HK-2 (cell line): Measurements from ENCODE around the gene RAD51B.
A peak's percentile ranks its signal among the peaks of the same experiment; 100 is the strongest.

Experiments
- DNase-seq: peaks from one replicate; pipeline ENCODE4 v3.0.0-alpha.2; 2018; ENCODE audit not compliant: unreplicated experiment

Gene RAD51B

GRCh38 chr14:68509188-68509983 lies 689.8 kb downstream of the RAD51B start:
- DNase-seq: no peak

- DNase-seq: no peak
Measured at GRCh38 chr14:68510201-68511128, 690.9 kb downstream of the RAD51B start.

DNA sequence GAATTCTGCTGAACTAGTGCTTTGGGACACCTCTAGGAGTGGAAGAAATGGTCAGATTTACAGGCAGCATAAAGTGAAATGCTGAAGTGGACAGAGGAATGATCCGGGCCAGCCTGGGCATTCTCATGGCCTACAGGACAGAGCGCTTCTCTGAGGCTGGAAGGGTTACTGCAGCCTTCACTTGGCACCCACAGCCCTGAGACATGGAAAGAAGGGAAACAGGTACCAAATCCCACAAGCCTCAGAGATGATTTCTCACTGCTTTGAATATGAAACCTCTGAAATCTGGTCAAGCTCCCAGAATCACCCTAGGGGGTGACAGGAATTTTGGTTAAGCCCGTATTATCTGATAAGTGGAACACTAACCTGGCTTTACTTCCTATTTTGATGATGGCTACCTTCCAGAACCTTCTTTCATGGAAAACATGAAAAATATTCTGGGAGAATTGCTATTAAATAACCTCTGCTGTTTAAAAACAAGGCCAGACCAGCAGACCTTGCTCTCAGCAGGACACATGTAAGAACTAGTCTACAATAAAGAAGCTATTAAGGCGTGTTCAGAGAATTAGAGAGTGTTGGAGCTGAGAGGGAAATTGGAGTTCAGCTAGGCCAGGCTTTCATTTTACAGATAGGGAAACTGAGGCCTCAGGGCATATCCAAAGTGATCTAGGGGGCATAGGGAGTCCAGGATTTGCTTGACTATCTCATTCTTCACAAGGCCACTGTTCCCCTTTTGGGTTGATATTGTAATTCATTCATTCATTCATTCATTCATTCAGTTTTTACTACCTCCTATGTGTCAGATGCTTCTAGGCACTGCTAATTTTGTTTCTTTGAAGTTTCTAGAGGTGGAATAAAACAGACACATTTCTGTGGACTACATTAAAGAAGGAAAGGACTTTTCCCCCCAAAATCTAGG lies 691.8 kb downstream of the RAD51B start:
- DNase-seq: no peak

DNA sequence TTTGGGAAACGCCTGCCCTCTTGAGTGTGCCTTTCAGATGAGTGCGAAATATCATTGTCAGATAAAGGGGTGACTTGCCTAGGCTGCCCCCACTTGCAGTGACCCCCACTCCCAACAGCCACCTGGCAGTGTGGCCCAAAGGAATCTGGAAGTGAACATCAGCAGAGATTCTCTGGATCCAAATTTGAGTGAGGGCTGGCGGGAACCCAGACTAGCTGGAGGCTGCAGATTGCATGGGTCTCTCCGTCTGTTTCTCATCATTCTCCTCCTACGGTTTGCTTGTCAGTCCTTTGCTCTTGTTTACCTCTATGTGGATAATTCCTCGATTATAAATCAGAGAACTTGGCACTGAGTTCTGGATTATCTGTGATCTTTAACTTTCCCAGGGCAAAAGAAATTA lies 692.5 kb downstream of the RAD51B start:
- no peak for DNase-seq

GRCh38 chr14:68513137-68513536 lies 693.6 kb downstream of the RAD51B start:
- DNase-seq: no peak

- no peak for DNase-seq
Measured at GRCh38 chr14:68513838-68514607, 694.4 kb downstream of the RAD51B start.

- DNase-seq: no peak
Measured at GRCh38 chr14:68514608-68515194, 695.1 kb downstream of the RAD51B start.

DNA sequence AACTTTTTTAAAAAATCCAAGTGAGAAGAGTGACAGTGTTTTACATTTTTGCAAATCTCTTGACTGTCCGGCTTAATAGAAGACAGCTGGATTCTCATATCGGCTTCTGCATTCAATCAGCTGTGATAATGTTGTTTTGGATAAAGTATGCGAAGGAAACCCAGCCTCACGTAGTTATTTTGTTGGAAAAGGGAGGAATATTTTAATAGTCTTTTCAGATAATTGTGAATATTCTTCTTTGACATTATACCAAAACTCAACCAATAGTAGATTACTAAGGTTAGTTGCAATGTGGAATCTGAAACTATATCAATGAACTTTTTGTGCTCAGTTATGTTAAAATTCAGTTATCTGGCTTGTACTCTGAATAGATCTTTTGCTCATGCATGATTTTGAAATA lies 696.8 kb downstream of the RAD51B start:
- no peak for DNase-seq

GRCh38 chr14:68518166-68518565 lies 698.6 kb downstream of the RAD51B start:
- no peak for DNase-seq

DNA sequence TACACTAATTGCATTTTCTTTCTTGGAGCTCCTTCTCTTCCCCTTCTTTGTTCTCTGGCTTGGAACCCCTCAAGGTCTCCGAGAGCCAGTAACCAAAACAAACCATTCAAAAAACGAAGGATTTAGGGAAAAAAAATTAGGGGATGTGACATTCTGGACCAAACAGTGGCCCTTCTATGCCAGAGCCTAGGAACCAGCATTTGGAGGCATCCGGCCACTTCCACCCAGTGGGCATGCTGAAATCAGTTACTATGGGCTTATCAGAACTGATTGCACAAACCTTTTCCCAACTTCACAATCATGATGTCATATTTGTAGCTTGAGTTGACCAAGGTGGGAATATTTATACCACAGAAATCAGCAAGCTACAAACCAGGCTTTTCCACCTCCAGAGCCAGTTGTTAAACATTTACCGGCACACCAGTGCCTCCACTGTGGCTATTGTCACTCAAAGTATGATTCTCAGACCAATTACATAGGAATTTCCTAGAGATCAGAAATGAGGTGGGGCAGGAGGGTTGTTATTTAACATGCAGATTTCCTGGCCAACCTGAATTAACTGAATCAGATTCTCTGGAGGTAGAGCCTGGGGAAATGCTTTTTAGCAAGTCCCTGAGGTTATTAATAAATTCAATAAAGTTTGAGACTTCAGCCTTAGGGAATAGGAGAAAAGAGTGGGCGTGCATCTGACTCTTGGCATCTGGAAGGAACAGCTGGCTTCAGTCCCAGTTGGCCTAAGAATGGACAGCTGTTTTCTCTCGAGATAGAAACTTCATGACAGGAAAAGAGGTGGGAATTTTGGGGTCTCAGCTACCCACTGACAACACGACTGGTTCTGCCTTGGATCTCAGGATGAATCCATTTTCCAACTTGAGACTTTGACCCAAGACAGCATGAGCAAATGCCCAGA lies 699.4 kb downstream of the RAD51B start:
- DNase-seq: no peak

GRCh38 chr14:68519671-68520187 lies 700.1 kb downstream of the RAD51B start:
- DNase-seq: no peak

DNA sequence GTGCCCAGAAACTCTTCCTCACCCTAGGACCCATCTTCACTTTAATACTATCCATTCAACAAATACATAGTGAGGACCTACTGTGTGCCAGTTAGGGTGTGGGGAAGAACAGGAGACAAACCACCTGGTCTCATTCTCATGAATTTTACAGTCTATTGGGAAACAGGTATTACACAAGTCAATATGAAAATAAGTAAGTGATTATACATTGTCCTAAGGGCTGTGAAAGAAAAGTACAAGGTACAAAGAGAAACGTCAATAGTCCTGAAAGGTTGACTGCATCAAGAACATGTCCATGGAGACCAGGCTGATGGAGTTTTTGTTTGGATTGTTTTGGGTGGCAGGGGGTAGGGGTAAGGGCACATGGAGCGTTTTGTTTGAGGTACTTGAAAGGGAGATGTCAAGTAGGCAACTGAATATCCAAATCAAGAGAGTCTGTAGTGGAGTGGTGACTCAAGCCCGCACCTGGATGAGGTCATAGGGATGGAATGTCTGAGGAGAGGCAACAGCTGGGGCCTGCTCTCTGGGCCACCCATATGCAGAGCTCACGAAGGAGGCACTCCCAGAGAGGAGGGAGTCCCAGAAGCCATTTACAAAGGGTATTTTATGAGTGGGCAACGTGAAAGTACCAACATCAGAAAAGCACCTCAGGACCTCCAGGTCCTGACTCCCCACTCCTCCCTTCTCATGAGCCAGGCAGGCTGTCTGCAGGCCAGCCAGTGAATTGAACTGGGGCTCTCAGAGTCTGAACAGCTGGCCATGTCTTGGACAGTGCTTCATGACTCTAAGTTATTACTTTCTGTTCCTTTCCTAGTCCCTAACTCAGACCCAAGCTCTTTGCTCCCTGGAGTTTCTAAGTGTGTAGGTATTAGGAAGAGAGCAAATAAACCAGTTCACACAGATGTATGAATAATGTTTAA lies 701.3 kb downstream of the RAD51B start:
- peak; percentile 53 for DNase-seq

GRCh38 chr14:68521557-68521901 lies 702.0 kb downstream of the RAD51B start:
- DNase-seq: no peak

GRCh38 chr14:68521961-68522509 lies 702.5 kb downstream of the RAD51B start:
- no peak for DNase-seq

- DNase-seq: no peak
Measured at GRCh38 chr14:68522510-68523325, 703.1 kb downstream of the RAD51B start.

GRCh38 chr14:68523326-68523610 lies 703.7 kb downstream of the RAD51B start:
- no peak for DNase-seq

DNA sequence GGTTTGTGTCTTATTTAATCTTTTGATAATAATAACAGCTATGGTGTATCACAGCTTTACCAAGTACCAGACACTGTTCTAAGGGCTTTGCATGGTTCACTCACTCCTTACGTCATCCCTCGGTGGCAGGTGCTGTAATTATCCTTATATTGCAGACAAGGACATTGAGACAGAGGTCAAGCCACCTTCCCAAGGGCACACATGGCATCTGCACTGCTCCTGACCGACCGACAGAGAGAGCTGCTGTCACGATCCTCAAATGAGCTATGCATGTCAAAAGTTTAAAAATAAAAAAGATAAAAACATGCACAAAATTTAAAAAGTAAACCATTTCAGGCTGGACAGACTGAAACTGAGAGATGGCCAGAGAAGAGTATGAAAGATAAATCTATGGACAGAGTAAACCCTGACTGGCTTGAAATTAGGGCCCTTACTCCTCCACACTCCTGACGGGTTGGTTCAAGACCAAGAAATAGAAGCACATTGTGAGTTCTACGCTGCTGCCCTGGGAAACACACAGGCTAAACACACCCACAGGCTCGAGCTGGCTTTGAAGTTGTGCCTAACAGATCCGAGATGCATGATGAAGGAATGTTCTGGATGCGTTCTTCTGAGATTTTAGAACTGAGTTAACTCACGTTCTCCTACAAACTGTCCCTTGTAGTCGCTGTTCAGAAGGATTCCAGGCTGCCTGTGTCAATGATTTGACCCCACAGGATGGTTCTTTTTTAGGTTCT lies 704.6 kb downstream of the RAD51B start:
- no peak for DNase-seq
